ENCODE results near the gene RITA1. TPM values are rescaled to one million over a fixed set of nuclear protein-coding genes. Genes with fewer than 3 reads are reported as not detected.

The RITA1 gene
- total RNA-seq, 1 experiment from 2014 or later = 20.7 TPM

DNA sequence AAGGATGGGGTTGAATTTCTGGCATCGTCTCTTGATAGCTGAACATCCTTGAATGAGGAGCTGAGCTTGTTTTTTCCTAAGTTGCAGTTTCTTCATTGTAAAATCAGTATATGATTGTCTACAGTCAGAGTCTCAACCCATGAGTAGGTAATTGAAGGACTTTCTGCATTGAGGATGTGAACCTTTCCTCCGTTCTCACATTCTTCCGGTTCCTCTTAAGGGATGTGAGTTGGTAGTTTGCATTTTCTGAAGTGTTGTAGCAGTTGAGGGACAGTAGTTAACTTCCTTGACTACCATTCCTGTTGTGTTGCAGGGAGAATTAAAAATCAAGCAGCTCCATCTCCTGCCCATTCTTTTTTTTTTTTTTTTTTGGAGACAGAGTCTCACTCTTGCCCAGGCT, 54.9 kb downstream of the RITA1 start:
- Histone ChIP-seq H3K27me3 (ENCODE audit: insufficient read depth, low read length) (no peaks in the 10 kb centered on the region), H3K4me2 (ENCODE audit: low read length) (no peak overlapping the region), H3K4me3 (replicated peaks in 1 of 2; ENCODE audit: low read depth in 1 of 2, low read length in 2 of 2) (no peak overlapping the region), H3K9me2 (ENCODE audit: insufficient read depth) (no peaks in the 10 kb centered on the region), H3K79me2 (ENCODE audit: insufficient read depth, low read length) (no peaks in the 10 kb centered on the region), H3K9me3 (ENCODE audit: control insufficient read depth in 1 of 2, insufficient read depth in 1 of 2, low read depth in 1 of 2, low read length in 2 of 2) (no peaks in the 10 kb centered on the region), H3K4me1 (ENCODE audit: control insufficient read depth in 1 of 2, insufficient read depth in 2 of 2, low read length in 2 of 2) (peaks cover 3 to 16% of the 10 kb centered on the region in 2 experiments; a peak in 3 of 4 replicates), H4K20me1 (ENCODE audit: insufficient read depth) (no peaks in the 10 kb centered on the region), H2AFZ (ENCODE audit: low read depth, low read length, poor library complexity, severe bottlenecking) (no peak overlapping the region), H3K27ac (ENCODE audit: low read depth, low read length) (no peak overlapping the region), H3K36me3 (ENCODE audit: control insufficient read depth in 1 of 2, insufficient read depth in 2 of 2, low read length in 2 of 2) (no peaks in the 10 kb centered on the region), H3K9ac (ENCODE audit: low read length) (no peak overlapping the region)
- intact Hi-C loops (cut with micrococcal nuclease) = no loop called here
- ATAC-seq = no peak
- BruUV-seq (replicated peaks) = no TSS peak
- RAD21 ChIA-PET (ENCODE audit: low non-redundant PET in 1 of 2, low total read pairs in 2 of 2, uncharacterized antibody in 2 of 2, unreplicated experiment in 2 of 2) = no interaction called here
- no peak for DNase-seq (ENCODE audit: low read depth, low spot score)
- TF ChIP-seq TCF7L2 (IDR thresholded peaks at IDR 0.05; ENCODE audit: borderline replicate concordance, extremely low read depth, insufficient read depth, insufficient read length) = no peak
- TF ChIP-seq SRF (IDR thresholded peaks at IDR 0.05; ENCODE audit: low read depth) = no peak
- TF ChIP-seq, protein P1, sequence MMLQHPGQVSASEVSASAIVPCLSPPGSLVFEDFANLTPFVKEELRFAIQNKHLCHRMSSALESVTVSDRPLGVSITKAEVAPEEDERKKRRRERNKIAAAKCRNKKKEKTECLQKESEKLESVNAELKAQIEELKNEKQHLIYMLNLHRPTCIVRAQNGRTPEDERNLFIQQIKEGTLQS (IDR thresholded peaks at IDR 0.05) = no peak
- no peak for TF ChIP-seq EZH2 (IDR thresholded peaks at IDR 0.05)
- TF ChIP-seq POLR2AphosphoS5 (IDR thresholded peaks at IDR 0.05; ENCODE audit: low read depth, low read length) = no peak
- CTCF ChIA-PET = no interaction called here
- POLR2A ChIA-PET = interaction anchor here (0.6 kb wide), 1 partner anchor 35 kb away, joined by 3 read pairs; no protein-coding TSS in a partner anchor

DNA sequence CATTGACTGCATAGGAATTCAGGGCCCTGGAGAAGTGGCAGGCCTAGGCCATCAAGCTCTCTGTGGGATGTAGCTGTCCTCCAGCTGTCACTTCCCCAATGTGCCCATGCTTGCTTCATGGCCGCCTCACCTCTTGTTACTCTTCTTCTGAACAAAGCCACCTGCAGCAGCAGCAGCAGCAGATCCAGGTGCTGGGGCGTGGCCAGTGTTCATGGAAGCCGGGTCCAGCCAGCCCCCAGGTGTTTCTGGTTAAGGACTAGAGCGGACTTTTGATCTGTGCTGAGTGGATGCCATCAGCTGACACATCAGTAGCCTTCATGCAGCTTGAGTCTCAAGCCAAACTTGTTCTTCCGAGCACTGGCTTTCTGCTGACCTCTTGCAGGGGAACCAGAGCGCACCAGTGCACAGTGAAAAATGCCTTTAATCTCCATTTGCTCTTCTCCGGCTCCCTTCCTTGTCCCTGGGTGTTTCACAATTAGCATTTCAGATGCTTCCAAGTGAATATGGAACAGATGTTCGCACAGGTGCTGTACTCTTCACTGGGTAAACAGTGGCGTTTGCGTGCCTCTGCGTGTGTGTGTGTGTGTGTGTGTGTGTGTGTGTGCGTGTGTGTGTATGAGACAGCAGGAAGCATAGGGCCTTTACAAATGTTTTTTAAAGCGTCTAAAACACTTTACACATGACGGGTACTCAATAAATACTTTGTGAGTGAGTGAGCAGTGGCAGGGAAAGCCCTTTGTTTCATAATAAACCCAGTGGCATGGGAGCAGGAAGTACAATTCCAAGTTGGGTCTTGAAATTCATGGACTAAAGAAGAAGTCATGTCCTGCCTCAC, 55.9 kb downstream of the RITA1 start:
- RAD21 ChIA-PET (ENCODE audit: low non-redundant PET in 1 of 2, low total read pairs in 2 of 2, uncharacterized antibody in 2 of 2, unreplicated experiment in 2 of 2) = no interaction called here
- Histone ChIP-seq H2AFZ (ENCODE audit: low read depth, low read length, poor library complexity, severe bottlenecking) (no peak overlapping the region), H3K4me1 (ENCODE audit: control insufficient read depth in 1 of 2, insufficient read depth in 2 of 2, low read length in 2 of 2) (peaks cover 13 to 26% of the 10 kb centered on the region in 2 experiments), H4K20me1 (ENCODE audit: insufficient read depth) (no peaks in the 10 kb centered on the region), H3K79me2 (ENCODE audit: insufficient read depth, low read length) (no peaks in the 10 kb centered on the region), H3K9ac (ENCODE audit: low read length) (no peak overlapping the region), H3K4me2 (ENCODE audit: low read length) (no peak overlapping the region), H3K9me2 (ENCODE audit: insufficient read depth) (no peaks in the 10 kb centered on the region), H3K9me3 (ENCODE audit: control insufficient read depth in 1 of 2, insufficient read depth in 1 of 2, low read depth in 1 of 2, low read length in 2 of 2) (no peaks in the 10 kb centered on the region), H3K4me3 (replicated peaks in 1 of 2; ENCODE audit: low read depth in 1 of 2, low read length in 2 of 2) (no peak overlapping the region), H3K27ac (ENCODE audit: low read depth, low read length) (no peak overlapping the region), H3K27me3 (ENCODE audit: insufficient read depth, low read length) (no peaks in the 10 kb centered on the region), H3K36me3 (ENCODE audit: control insufficient read depth in 1 of 2, insufficient read depth in 2 of 2, low read length in 2 of 2) (no peaks in the 10 kb centered on the region)
- CTCF ChIA-PET = no interaction called here
- DNase-seq (ENCODE audit: low read depth, low spot score) (no peak), ATAC-seq (no peak)
- POLR2A ChIA-PET = no interaction called here
- no TSS peak for BruUV-seq (replicated peaks)
- intact Hi-C loops (cut with micrococcal nuclease) = no loop called here
- TF ChIP-seq ELF1 (IDR thresholded peaks at IDR 0.05; ENCODE audit: borderline replicate concordance, low read depth) (no peak), TCF7L2 (IDR thresholded peaks at IDR 0.05; ENCODE audit: borderline replicate concordance, extremely low read depth, insufficient read depth, insufficient read length) (no peak), EZH2phosphoT487 (IDR thresholded peaks at IDR 0.05; ENCODE audit: borderline replicate concordance) (no peak)
- TF ChIP-seq, protein P2, sequence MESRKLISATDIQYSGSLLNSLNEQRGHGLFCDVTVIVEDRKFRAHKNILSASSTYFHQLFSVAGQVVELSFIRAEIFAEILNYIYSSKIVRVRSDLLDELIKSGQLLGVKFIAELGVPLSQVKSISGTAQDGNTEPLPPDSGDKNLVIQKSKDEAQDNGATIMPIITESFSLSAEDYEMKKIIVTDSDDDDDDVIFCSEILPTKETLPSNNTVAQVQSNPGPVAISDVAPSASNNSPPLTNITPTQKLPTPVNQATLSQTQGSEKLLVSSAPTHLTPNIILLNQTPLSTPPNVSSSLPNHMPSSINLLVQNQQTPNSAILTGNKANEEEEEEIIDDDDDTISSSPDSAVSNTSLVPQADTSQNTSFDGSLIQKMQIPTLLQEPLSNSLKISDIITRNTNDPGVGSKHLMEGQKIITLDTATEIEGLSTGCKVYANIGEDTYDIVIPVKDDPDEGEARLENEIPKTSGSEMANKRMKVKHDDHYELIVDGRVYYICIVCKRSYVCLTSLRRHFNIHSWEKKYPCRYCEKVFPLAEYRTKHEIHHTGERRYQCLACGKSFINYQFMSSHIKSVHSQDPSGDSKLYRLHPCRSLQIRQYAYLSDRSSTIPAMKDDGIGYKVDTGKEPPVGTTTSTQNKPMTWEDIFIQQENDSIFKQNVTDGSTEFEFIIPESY (IDR thresholded peaks at IDR 0.05; ENCODE audit: extremely low read depth, insufficient replicate concordance, low read length) = no peak
- TF ChIP-seq, protein P3, sequence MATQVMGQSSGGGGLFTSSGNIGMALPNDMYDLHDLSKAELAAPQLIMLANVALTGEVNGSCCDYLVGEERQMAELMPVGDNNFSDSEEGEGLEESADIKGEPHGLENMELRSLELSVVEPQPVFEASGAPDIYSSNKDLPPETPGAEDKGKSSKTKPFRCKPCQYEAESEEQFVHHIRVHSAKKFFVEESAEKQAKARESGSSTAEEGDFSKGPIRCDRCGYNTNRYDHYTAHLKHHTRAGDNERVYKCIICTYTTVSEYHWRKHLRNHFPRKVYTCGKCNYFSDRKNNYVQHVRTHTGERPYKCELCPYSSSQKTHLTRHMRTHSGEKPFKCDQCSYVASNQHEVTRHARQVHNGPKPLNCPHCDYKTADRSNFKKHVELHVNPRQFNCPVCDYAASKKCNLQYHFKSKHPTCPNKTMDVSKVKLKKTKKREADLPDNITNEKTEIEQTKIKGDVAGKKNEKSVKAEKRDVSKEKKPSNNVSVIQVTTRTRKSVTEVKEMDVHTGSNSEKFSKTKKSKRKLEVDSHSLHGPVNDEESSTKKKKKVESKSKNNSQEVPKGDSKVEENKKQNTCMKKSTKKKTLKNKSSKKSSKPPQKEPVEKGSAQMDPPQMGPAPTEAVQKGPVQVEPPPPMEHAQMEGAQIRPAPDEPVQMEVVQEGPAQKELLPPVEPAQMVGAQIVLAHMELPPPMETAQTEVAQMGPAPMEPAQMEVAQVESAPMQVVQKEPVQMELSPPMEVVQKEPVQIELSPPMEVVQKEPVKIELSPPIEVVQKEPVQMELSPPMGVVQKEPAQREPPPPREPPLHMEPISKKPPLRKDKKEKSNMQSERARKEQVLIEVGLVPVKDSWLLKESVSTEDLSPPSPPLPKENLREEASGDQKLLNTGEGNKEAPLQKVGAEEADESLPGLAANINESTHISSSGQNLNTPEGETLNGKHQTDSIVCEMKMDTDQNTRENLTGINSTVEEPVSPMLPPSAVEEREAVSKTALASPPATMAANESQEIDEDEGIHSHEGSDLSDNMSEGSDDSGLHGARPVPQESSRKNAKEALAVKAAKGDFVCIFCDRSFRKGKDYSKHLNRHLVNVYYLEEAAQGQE (IDR thresholded peaks at IDR 0.05; ENCODE audit: low read depth) = no peak
- TF ChIP-seq, protein P4, sequence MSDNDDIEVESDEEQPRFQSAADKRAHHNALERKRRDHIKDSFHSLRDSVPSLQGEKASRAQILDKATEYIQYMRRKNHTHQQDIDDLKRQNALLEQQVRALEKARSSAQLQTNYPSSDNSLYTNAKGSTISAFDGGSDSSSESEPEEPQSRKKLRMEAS (IDR thresholded peaks at IDR 0.05) = no peak
